Panc1 (cell line): ENCODE measurements around the gene HSPA4L. TPM values are rescaled to one million over a fixed set of nuclear protein-coding genes. Genes with fewer than 3 reads are reported as not detected.

Source experiments
- ATAC-seq: fragments of 200-7000 bp; cut with Tn5 transposase; 2 replicates; pipeline ENCODE4 v1.9.1; 2020; ENCODE audit warnings: mild to moderate bottlenecking, moderate library complexity
- BruUV-seq: library from RNA; stranded (reverse); fragments of 400-500 nt; replicated peaks from 2 replicates; lab custom pipeline; 2021; lab: Mats Ljungman, UMichigan
- CTCF ChIA-PET: fragments of 300-600 bp; sonication (Branson Sonifier 250); formaldehyde crosslinking; loops from one replicate; lab custom pipeline; 2022; ENCODE audit warnings: antibody characterized with exemption; lab: Charles Lee
- POLR2A ChIA-PET: fragments of 300-600 bp; sonication (Branson Sonifier 250); formaldehyde crosslinking; loops from one replicate; lab custom pipeline; 2022; ENCODE audit warnings: antibody characterized with exemption; lab: Charles Lee
- DNase-seq: peaks from one replicate; pipeline ENCODE4 v3.0.0-alpha.2; 2010; ENCODE audit warnings: low read depth, low spot score
- H3K27ac ChIP-seq: 2 replicates; pipeline ENCODE4 v1.5.1; 2011; ENCODE audit warnings: mild to moderate bottlenecking, low read length, inconsistent platforms
- H3K27me3 ChIP-seq: fragments of 200-500 bp; sonication (Bioruptor generic); 2 replicates; pipeline ENCODE4 v1.6.0; 2014; ENCODE audit warnings: low read length, inconsistent platforms; ENCODE audit not compliant: control insufficient read depth, insufficient read depth
- H3K36me3 ChIP-seq: fragments of 200-500 bp; sonication (Bioruptor generic); 2 replicates; pipeline ENCODE4 v1.5.1; 2014; ENCODE audit warnings: inconsistent platforms, mild to moderate bottlenecking, low read length, moderate library complexity; ENCODE audit not compliant: control insufficient read depth, insufficient read depth
- H3K4me1 ChIP-seq: 2 replicates; pipeline ENCODE4 v1.5.1; 2011; ENCODE audit warnings: inconsistent platforms, mild to moderate bottlenecking, low read length, moderate library complexity; ENCODE audit not compliant: control insufficient read depth, insufficient read depth
- H3K4me3 ChIP-seq, 2 experiments: 2 replicates each; pipeline ENCODE4 v1.5.1; 2011 to 2012; ENCODE audit warnings: low read depth in 2 of 2, low read length in 2 of 2, mild to moderate bottlenecking in 2 of 2, inconsistent platforms in 1 of 2, moderate library complexity in 1 of 2
- H3K9me3 ChIP-seq: fragments of 200-500 bp; sonication (Bioruptor generic); 2 replicates; pipeline ENCODE4 v1.5.1; 2014; ENCODE audit warnings: low read depth, mild to moderate bottlenecking, inconsistent platforms, low read length, moderate library complexity; ENCODE audit not compliant: control insufficient read depth, insufficient read depth
- CTCF ChIP-seq: fragments of 450-650 bp; IDR thresholded peaks from 2 replicates; pipeline ENCODE4 v1.5.1; 2017; ENCODE audit warnings: mild to moderate bottlenecking
- POLR2AphosphoS5 ChIP-seq: IDR thresholded peaks from 2 replicates; pipeline ENCODE4 v1.6.1; 2012; ENCODE audit warnings: mild to moderate bottlenecking, low read depth, low read length, moderate library complexity
- REST ChIP-seq, 2 experiments: IDR thresholded peaks; 2 replicates each; pipeline ENCODE4 v1.6.1; 2011 to 2012; ENCODE audit warnings: low read depth in 2 of 2, control low read depth in 1 of 2, low read length in 1 of 2, mild to moderate bottlenecking in 1 of 2, moderate library complexity in 1 of 2; ENCODE audit not compliant: insufficient read depth in 1 of 2
- SIN3A ChIP-seq: IDR thresholded peaks from 2 replicates; pipeline ENCODE4 v1.6.1; 2012; ENCODE audit warnings: low read depth, mild to moderate bottlenecking, low read length, moderate library complexity, borderline replicate concordance; ENCODE audit not compliant: insufficient read depth
- TCF7L2 ChIP-seq: IDR thresholded peaks from 2 replicates; pipeline ENCODE4 v1.6.1; 2011; ENCODE audit warnings: mild to moderate bottlenecking, low read depth, low read length, inconsistent platforms
- in situ Hi-C: cut with HindIII; loops from 2 replicates; pipeline ENCODE4 v1.10.0; 2016; ENCODE audit warnings: low sequenced_read_pairs, low pct_unique_long_range_greater_than_20kb
- intact Hi-C: fragments of 100-400 bp; cut with micrococcal nuclease; formaldehyde crosslinking; loops from one replicate; pipeline ENCODE4 v1.10.0; 2022; ENCODE audit not compliant: unreplicated experiment
- total RNA-seq: library from RNA; stranded (reverse); gene quantifications from one replicate; pipeline ENCODE4 v1.2.1, GENCODE V29; 2021; ENCODE audit not compliant: unreplicated experiment

Gene HSPA4L
- total RNA-seq, 1 experiment from 2014 or later = 21.5 TPM

GRCh38 chr4:127783955-127784770, 2.0 kb downstream of the HSPA4L start:
- in situ Hi-C loops (no loop called here), intact Hi-C loops (no loop called here)
- TF ChIP-seq POLR2AphosphoS5 (no peak), REST (IDR thresholded peaks at IDR 0.05; ENCODE audit: insufficient read depth in 1 of 2, low read depth in 2 of 2, low read length in 1 of 2) (no peak), TCF7L2 (no peak), SIN3A (no peak), CTCF (no peak)
- ATAC-seq (no peak), DNase-seq (no peak)
- BruUV-seq = TSS peak; percentile 60
- Histone ChIP-seq H3K9me3 (no peaks in the 10 kb centered on the region), H3K27me3 (no peaks in the 10 kb centered on the region), H3K4me3 (peak overlapping the region; percentile 81 to 86), H3K27ac (peak overlapping the region; percentile 82), H3K36me3 (no peaks in the 10 kb centered on the region; the same call in 1 of the 2 replicates), H3K4me1 (peaks cover 2% of the 10 kb centered on the region; the same call in 1 of the 2 replicates)
- ChIA-PET CTCF (interaction anchor here (0.6 kb wide), 1 partner anchor 159 kb away, joined by 3 read pairs; no protein-coding TSS in a partner anchor), POLR2A (no interaction called here)

GRCh38 chr4:127788517-127788916, 6.4 kb downstream of the HSPA4L start:
- H3K36me3 ChIP-seq = no peaks in the 10 kb centered on the region
- ATAC-seq = peak; percentile 78
- H3K27me3 ChIP-seq = no peaks in the 10 kb centered on the region
- CTCF ChIA-PET = no interaction called here
- H3K4me3 ChIP-seq = no peak overlapping the region
- no TSS peak for BruUV-seq
- POLR2A ChIA-PET = no interaction called here
- in situ Hi-C loops (no loop called here), intact Hi-C loops (no loop called here)
- DNase-seq = no peak
- H3K27ac ChIP-seq = no peak overlapping the region
- no peaks in the 10 kb centered on the region for H3K9me3 ChIP-seq
- TF ChIP-seq CTCF (peak; percentile 57), REST (IDR thresholded peaks at IDR 0.05; ENCODE audit: insufficient read depth in 1 of 2, low read depth in 2 of 2, low read length in 1 of 2) (no peak)
- H3K4me1 ChIP-seq = peaks cover 2% of the 10 kb centered on the region; the same call in 1 of the 2 replicates
